ENCODE data around the gene EFEMP1.

DNA sequence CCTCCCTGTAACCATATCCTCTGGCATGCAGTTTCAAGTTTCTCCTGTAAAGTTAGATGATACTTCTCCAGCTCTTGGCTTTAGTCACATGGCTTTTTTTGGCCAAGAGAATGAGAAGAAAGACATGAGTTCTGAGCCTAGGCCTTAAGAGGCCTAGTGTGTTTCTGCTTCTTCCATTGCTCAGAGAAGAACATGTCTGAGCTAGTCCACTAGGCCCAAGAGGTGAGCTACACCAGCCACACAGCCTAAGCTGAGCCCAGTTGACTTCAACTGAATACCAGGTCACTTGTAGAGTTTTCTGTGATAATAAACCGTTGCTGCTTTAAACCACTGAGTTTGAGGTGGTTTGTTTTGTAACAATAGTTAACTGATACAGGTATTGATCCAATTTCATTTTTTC is 19.9 kb upstream of the EFEMP1 start:
- TF ChIP-seq RAD21 (IDR thresholded peaks at IDR 0.05; ENCODE audit: insufficient read depth, low read depth, low read length) (no peak), EP300 (IDR thresholded peaks at IDR 0.05; ENCODE audit: borderline replicate concordance in 1 of 2, control insufficient read depth in 1 of 2, low read depth in 2 of 2, low read length in 2 of 2) (no peak)
